GM10248 (cell line): ENCODE data around the gene FBXO15.
A peak's percentile ranks its signal among the peaks of the same experiment; 100 is the strongest.

Experiments used
- CTCF ChIA-PET: fragments of 300-600 bp; sonication (Branson Sonifier 250); formaldehyde crosslinking; extraction: SDS; loops from one replicate; lab custom pipeline; 2021; ENCODE audit warnings: antibody characterized with exemption; lab: Yijun Ruan, JAX
- POLR2A ChIA-PET: fragments of 350-650 bp; sonication (Branson Sonifier 250); formaldehyde crosslinking; extraction: SDS; loops from one replicate; lab custom pipeline; 2020; ENCODE audit warnings: antibody characterized with exemption; lab: Yijun Ruan, JAX
- DNase-seq: peaks from one replicate; pipeline ENCODE4 v3.0.0; 2012; ENCODE audit errors: extremely low spot score
- CTCF ChIP-seq: IDR thresholded peaks from 2 replicates; pipeline ENCODE4 v1.5.1; 2012; ENCODE audit warnings: mild to moderate bottlenecking, low read depth; ENCODE audit errors: extremely low read depth, missing control alignments, control extremely low read depth

FBXO15 gene

GRCh38 chr18:74140582-74140981 lies 7.1 kb downstream of the FBXO15 start:
- CTCF ChIA-PET: interaction anchor here (5.5 kb wide), 1 partner anchor 13 kb away, joined by 20 read pairs; no protein-coding TSS in a partner anchor
- POLR2A ChIA-PET: no interaction called here

GRCh38 chr18:74139888-74140287 lies 7.7 kb downstream of the FBXO15 start:
- DNase-seq: peak; percentile 38
- ChIA-PET POLR2A (no interaction called here), CTCF (interaction anchor here (1.2 to 5.5 kb wide), 3 partner anchors 9 to 16 kb away, joined by 3 to 20 read pairs (median 4); no protein-coding TSS in a partner anchor)
- no peak for TF ChIP-seq CTCF

More at GRCh38 chr18:74140582-74140981, 7.1 kb downstream of the FBXO15 start:
- DNase-seq: no peak
- TF ChIP-seq CTCF: no peak

GRCh38 chr18:74139411-74139810 lies 8.2 kb downstream of the FBXO15 start:
- no peak for DNase-seq
- POLR2A ChIA-PET: no interaction called here
- CTCF ChIA-PET: interaction anchor here (1.1 to 5.5 kb wide), 4 partner anchors 9 to 23 kb away, joined by 3 to 20 read pairs (median 4); no protein-coding TSS in a partner anchor
- TF ChIP-seq CTCF: no peak

- ChIA-PET CTCF (interaction anchor here (5.5 kb wide), 1 partner anchor 15 kb away, joined by 20 read pairs; no protein-coding TSS in a partner anchor), POLR2A (no interaction called here)
- DNase-seq: no peak
- no peak for TF ChIP-seq CTCF
These were observed 9.6 kb downstream of the FBXO15 start for GRCh38 chr18:74137920-74138538.

- no peak for DNase-seq
- ChIA-PET POLR2A (no interaction called here), CTCF (interaction anchor here (1.0 kb wide), 1 partner anchor 11 kb away, joined by 3 read pairs; no protein-coding TSS in a partner anchor)
- no peak for TF ChIP-seq CTCF
These were observed 15.4 kb downstream of the FBXO15 start for GRCh38 chr18:74132201-74132600.

- POLR2A ChIA-PET: no interaction called here
- CTCF ChIA-PET: interaction anchor here (1.0 kb wide), 1 partner anchor 10 kb away, joined by 3 read pairs; no protein-coding TSS in a partner anchor
- TF ChIP-seq CTCF: no peak
- no peak for DNase-seq
These were observed 16.5 kb downstream of the FBXO15 start for GRCh38 chr18:74131124-74131523.
